ENCODE measurements around the gene DHRS2.
"Not testable (repeated sequence)": the region's sequence is repeated elsewhere in the genome, so short reads cannot be mapped to it uniquely, and the experiment has no call there.

Gene DHRS2

DNA sequence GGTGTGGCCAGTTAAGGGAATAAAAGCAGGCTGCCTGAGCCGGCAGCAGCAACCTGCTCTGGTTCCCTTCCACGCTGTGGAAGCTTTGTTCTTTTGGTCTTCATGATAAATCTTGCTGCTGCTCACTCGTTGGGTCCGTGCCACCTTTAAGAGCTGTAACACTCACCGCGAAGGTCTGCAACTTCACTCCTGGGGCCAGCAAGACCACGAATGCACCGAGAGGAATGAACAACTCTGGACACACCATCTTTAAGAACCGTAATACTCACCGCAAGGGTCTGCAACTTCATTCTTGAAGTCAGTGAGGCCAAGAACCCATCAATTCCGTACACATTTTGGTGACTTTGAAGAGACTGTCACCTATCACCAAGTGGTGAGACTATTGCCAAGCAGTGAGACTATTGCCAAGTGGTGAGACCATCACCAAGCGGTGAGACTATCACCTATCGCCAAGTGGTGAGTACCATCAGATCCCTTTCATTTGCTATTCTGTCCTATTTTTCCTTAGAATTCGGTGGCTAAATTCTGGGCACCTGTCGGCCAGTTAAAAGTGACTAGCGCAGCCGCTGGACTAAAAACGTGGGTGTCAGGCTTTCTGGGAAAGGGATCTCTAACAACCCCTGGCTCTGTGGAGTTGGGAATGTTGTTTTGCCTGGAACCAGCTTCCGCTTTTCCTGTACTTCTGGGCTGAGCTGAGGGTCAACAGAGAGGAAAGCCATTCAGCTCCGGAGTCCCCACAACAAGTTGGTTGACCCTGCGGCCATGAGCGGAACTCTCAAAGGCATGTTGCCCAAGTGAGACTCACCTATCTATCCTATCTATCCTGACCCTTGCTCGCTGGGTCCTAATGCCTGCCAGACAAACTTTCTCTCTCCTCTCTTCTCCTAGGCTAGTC lies at the start of gene DHRS2:
DHRS2 (plus strand) TSS at position 48 of the 895 bp plus-strand sequence. CDS start 2,501 bp downstream, outside the sequence.
- no peak for DNase-seq

GRCh38 chr14:23588884-23589598 lies 47.1 kb upstream of the DHRS2 start:
- peak; percentile 83 for DNase-seq

DNA sequence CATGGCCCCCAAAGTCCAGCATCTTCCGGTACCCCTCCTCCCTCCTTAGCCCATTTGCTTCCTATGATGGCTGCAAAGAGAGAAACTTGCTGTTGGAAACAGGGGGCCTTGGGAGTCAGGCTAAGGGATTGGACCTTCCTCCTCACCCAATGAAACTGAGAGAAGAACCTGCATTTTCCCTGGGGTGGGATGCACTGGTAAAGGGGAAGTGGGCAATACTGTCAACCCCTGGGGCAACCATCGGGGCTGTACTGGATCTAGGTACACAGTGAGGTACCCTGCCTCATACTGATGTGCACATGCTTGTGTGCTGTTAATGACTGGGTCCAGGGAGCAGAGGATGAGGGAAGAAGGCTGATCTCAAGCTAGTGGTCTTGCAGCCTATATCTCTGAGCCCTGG lies 46.6 kb upstream of the DHRS2 start:
- no peak for DNase-seq

DNA sequence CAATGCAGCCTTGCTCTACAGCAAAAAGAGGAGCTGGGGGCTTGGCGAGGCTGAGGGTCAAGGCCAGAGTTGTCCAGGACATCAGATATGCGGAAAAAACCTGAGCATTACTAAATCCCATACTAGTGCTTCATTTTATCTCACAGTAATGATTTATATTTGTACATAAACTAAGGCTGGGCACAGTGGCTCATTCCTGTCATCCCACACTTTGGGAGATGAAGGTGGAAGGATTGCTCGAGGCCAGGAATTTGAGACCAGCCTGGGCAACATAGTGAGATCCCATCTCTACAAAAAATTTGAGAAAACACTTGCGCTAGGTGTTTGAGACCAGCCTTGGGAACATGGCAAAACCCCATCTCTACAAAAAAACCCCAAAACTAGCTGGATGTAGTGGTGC lies 46.0 kb upstream of the DHRS2 start:
- no peak for DNase-seq

- not testable (repeated sequence) for DNase-seq
Observed at GRCh38 chr14:23594191-23594590, 42.0 kb upstream of the DHRS2 start.

GRCh38 chr14:23600322-23600707 lies 35.8 kb upstream of the DHRS2 start:
- DNase-seq, result no peak

DNA sequence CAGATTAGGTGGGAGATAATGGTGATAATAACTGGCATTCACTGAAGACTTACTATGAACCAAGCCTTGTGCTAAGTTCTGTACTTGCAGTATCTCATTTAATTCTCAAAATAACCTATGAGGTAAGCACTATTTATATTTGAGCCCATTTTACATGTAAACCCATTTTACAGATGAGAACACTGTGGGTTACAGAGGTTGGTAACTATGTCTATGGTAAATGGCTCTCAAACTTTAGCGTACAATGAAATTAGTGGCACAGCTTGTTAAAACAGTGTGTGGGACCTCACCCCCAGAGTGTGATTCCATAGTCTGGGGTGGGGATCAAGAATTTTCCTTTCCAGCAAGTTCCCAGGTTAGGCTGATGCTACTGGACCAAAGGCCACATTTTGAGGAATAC lies 35.4 kb upstream of the DHRS2 start:
- DNase-seq, result no peak

GRCh38 chr14:23601424-23601823 lies 34.7 kb upstream of the DHRS2 start:
- DNase-seq, result no peak

GRCh38 chr14:23601845-23602180 lies 34.4 kb upstream of the DHRS2 start:
- DNase-seq, result no peak

GRCh38 chr14:23602181-23603095 lies 33.7 kb upstream of the DHRS2 start:
- DNase-seq, result no peak

DNA sequence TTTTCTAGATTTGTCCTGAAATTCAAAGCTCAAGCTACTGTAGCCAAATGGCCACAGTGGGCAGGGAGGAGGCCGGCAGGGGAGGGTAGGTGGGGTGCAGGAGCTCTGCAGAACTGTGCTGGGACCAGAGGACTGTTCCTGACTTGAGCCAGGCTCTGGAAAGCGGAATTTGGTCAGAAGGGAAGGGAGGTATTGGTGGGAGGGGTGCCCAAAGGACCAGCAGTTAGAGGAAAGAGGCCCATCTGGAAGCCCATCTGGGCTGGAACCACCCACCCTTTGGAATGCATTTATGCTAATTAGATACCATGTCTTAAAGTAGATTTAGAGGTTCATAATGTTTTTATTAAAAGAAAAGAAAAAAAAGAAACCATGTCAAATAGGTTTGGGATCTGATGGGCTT lies 33.1 kb upstream of the DHRS2 start:
- no peak for DNase-seq

- DNase-seq, result no peak
Observed at GRCh38 chr14:23604148-23604547, 32.0 kb upstream of the DHRS2 start.

GRCh38 chr14:23604675-23605170 lies 31.4 kb upstream of the DHRS2 start:
- DNase-seq, result no peak

DNA sequence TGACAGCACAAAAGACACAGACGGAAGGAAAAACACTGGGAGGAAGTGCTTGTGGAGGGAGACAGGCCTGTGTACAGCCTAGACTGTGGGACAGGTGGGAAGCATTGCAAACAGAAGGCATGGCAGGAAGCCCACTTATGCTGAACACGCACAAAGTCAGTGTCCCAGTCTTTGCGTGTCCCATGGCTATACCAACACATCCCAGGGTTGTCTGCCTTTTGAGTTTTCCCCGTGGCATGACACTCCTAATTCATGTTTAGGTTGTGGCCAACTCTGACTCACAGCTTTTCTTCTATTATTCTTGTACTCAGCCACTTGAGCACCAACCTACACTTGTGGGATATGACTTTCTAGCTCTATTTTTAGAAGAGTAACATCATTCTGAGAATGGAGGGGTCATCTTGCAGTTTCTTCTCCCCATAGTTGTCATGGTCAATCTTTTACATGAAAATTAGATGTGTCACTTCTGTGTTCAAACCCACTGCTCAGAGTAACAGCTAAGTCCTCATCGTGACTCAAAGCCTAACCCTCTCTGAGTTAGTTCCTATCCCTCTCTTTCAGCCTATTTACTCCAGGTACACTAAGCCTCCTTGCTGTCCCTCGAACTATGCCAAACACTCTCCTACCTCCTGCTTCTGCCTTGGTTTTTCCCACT lies 30.1 kb upstream of the DHRS2 start:
- DNase-seq, result no peak

GRCh38 chr14:23608454-23608853 lies 27.7 kb upstream of the DHRS2 start:
- DNase-seq, result no peak

- DNase-seq, result no peak
Observed at GRCh38 chr14:23609001-23609400, 27.2 kb upstream of the DHRS2 start.

DNA sequence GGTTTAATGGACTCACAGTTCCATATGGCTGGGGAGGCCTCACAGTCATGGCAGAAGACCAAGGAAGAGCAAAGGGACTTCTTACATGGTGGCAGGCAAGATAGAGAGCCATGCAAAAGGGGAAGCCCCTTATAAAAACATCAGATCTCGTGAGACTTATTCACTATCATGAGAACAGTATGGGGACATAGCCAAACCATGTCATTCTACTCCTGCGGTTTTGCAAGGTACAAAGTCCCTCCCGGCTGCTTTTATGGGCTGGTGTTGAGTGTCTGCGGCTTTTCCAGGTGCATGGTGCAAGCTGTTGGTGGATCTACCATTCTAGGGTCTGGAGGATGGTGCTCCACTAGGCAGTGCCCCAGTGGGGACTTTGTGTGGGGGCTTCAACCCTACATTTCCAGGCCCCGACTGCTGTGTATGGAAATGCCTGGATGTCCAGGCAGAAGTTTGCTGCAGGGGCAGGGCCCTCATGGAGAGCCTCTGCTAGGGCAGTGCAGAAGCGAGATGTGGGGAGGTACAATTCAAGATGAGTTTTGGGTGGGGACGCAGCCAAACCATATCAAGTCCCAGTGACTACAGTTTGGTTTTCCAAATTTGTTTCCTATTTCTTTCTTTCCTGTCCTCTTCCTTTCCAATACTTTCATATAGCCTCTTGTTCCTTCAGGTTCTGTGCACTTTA lies 26.6 kb upstream of the DHRS2 start:
- not testable (repeated sequence) for DNase-seq

GRCh38 chr14:23610090-23610814 lies 25.9 kb upstream of the DHRS2 start:
- no peak for DNase-seq

DNA sequence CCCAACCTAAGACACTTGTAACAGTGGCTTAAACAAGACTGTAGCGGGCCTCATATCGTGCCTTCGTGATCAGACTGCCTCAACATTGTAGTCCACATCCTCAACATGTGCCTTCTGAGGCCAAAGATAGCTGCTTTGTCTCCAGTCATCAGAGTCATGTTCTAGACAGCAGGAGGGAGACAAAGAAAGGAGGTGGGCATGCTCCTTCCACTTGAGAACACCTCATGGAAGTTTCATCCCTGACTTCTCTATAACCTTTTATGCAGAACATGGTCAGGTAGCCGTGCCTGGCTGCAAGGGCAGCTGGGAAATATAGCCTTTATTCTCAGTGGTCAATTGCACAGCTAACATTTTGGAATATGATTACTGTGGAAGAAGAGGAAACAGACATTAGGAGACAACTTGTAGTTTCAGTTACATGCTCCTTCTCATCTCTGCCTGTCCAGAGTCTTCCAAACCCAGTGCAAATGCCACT lies 25.3 kb upstream of the DHRS2 start:
- DNase-seq, result no peak

DNA sequence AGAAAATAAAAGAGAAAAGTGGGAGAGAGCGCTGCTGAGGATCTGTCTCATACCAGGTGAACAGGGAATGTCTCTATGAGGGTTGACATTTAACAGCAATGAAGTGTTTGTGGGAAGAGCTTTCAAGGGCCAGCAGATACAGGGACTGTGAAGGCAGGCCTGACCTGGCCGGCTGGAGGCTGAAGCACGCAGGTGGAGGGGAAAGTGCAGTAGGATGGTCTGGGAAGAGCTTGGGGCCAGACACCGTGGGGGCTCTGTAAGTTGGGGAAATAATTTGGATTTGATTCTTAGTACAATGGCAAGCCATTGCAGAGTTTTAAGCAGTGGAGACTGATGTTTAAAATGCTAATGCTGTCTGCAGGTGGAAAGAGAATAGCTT lies 23.8 kb upstream of the DHRS2 start:
- no peak for DNase-seq

- no peak for DNase-seq
Observed at GRCh38 chr14:23612802-23613201, 23.4 kb upstream of the DHRS2 start.

Data from NCI-H146 (cell line).